Parathyroid adenoma (tissue), 2 donors: ENCODE data around the gene HDAC9.
"Not testable (repeated sequence)": the region's sequence is repeated elsewhere in the genome, so short reads cannot be mapped to it uniquely, and the experiment has no call there.

ENCODE experiments used
- H2AFZ ChIP-seq: fragments of 300-600 bp; sonication (generic); one replicate; pipeline ENCODE4 v1.7.0; 2017; ENCODE audit warnings: antibody characterized with exemption, mild to moderate bottlenecking
- H3K27ac ChIP-seq: fragments of 300-600 bp; sonication (generic); one replicate; pipeline ENCODE4 v1.7.0; 2017
- H3K27me3 ChIP-seq: fragments of 300-600 bp; sonication (generic); one replicate; pipeline ENCODE4 v1.7.0; 2017; ENCODE audit warnings: low read length; ENCODE audit not compliant: control insufficient read depth, insufficient read depth
- H3K36me3 ChIP-seq: fragments of 300-600 bp; sonication (generic); one replicate; pipeline ENCODE4 v1.7.0; 2017; ENCODE audit warnings: low read length; ENCODE audit not compliant: control insufficient read depth, insufficient read depth
- H3K4me1 ChIP-seq: fragments of 300-600 bp; sonication (generic); one replicate; pipeline ENCODE4 v1.7.0; 2017; ENCODE audit warnings: control low read depth
- H3K4me2 ChIP-seq: fragments of 300-600 bp; sonication (generic); one replicate; pipeline ENCODE4 v1.7.0; 2017; ENCODE audit warnings: low read length
- H3K4me3 ChIP-seq: fragments of 300-600 bp; sonication (generic); one replicate; pipeline ENCODE4 v1.7.0; 2017; ENCODE audit warnings: low read depth, low read length
- H3K79me2 ChIP-seq: fragments of 300-600 bp; sonication (generic); one replicate; pipeline ENCODE4 v1.7.0; 2017; ENCODE audit warnings: control low read depth
- H3K9ac ChIP-seq: fragments of 300-600 bp; sonication (generic); one replicate; pipeline ENCODE4 v1.7.0; 2017; ENCODE audit warnings: mild to moderate bottlenecking
- H3K9me3 ChIP-seq: fragments of 300-600 bp; sonication (generic); one replicate; pipeline ENCODE4 v1.7.0; 2017; ENCODE audit warnings: low read length; ENCODE audit not compliant: control insufficient read depth
- CTCF ChIP-seq: fragments of 300-600 bp; sonication (generic); IDR thresholded peaks from one replicate; pipeline ENCODE4 v1.7.0; 2017; ENCODE audit warnings: antibody characterized with exemption, mild to moderate bottlenecking
- donor health status: primary hyperparathyroidism.

HDAC9 gene

GRCh38 chr7:18727115-18727870, 231.7 kb downstream of the HDAC9 start:
- H3K79me2 ChIP-seq = no peaks in the 10 kb centered on the region
- no peak for TF ChIP-seq CTCF
- no peak overlapping the region for H3K4me3 ChIP-seq
- H3K9ac ChIP-seq = no peak overlapping the region
- no peak overlapping the region for H3K4me2 ChIP-seq
- H3K27ac ChIP-seq = no peak overlapping the region
- no peaks in the 10 kb centered on the region for H3K27me3 ChIP-seq
- no peaks in the 10 kb centered on the region for H3K9me3 ChIP-seq
- no peak overlapping the region for H2AFZ ChIP-seq
- H3K4me1 ChIP-seq = no peaks in the 10 kb centered on the region
- H3K36me3 ChIP-seq = no peaks in the 10 kb centered on the region

- not testable (repeated sequence) for H2AFZ ChIP-seq, H3K4me1 ChIP-seq, H3K9me3 ChIP-seq, H3K9ac ChIP-seq, H3K4me3 ChIP-seq, H3K27me3 ChIP-seq, H3K36me3 ChIP-seq, H3K79me2 ChIP-seq, H3K4me2 ChIP-seq, H3K27ac ChIP-seq
Measured at GRCh38 chr7:18736012-18736411, 240.5 kb downstream of the HDAC9 start.

- no peaks in the 10 kb centered on the region for H3K79me2 ChIP-seq
- TF ChIP-seq CTCF = no peak
- no peak overlapping the region for H3K27ac ChIP-seq
- no peak overlapping the region for H2AFZ ChIP-seq
- H3K4me3 ChIP-seq = no peak overlapping the region
- no peaks in the 10 kb centered on the region for H3K9me3 ChIP-seq
- H3K4me1 ChIP-seq = no peaks in the 10 kb centered on the region
- H3K36me3 ChIP-seq = no peaks in the 10 kb centered on the region
- H3K4me2 ChIP-seq = no peak overlapping the region
- H3K9ac ChIP-seq = no peak overlapping the region
- no peaks in the 10 kb centered on the region for H3K27me3 ChIP-seq
Measured at GRCh38 chr7:18740579-18740988, 245.0 kb downstream of the HDAC9 start.

GRCh38 chr7:18753972-18754610, 258.5 kb downstream of the HDAC9 start:
- Histone ChIP-seq H3K27me3 (no peaks in the 10 kb centered on the region), H3K9me3 (no peaks in the 10 kb centered on the region), H3K79me2 (no peaks in the 10 kb centered on the region), H3K4me2 (no peak overlapping the region), H3K9ac (no peak overlapping the region), H3K36me3 (no peaks in the 10 kb centered on the region), H2AFZ (no peak overlapping the region), H3K27ac (no peak overlapping the region), H3K4me3 (no peak overlapping the region), H3K4me1 (no peaks in the 10 kb centered on the region)
- TF ChIP-seq CTCF = no peak

GRCh38 chr7:18754766-18755165, 259.2 kb downstream of the HDAC9 start:
- Histone ChIP-seq H2AFZ (no peak overlapping the region), H3K79me2 (no peaks in the 10 kb centered on the region), H3K9ac (no peak overlapping the region), H3K4me3 (no peak overlapping the region), H3K36me3 (no peaks in the 10 kb centered on the region), H3K4me1 (no peaks in the 10 kb centered on the region), H3K27me3 (no peaks in the 10 kb centered on the region), H3K9me3 (no peaks in the 10 kb centered on the region), H3K27ac (no peak overlapping the region), H3K4me2 (no peak overlapping the region)
- TF ChIP-seq CTCF = no peak
